Measurements from ENCODE around the gene LRCOL1. TPM values are rescaled to one million over a fixed set of nuclear protein-coding genes. Genes with fewer than 3 reads are reported as not detected.
A peak's percentile ranks its signal among the peaks of the same experiment; 100 is the strongest.

LRCOL1 gene
- total and polyA plus RNA-seq, 2 of the 13 experiments (the other 11 are each of a cell fraction or from before 2014, with no cell fraction given), result not detected

DNA sequence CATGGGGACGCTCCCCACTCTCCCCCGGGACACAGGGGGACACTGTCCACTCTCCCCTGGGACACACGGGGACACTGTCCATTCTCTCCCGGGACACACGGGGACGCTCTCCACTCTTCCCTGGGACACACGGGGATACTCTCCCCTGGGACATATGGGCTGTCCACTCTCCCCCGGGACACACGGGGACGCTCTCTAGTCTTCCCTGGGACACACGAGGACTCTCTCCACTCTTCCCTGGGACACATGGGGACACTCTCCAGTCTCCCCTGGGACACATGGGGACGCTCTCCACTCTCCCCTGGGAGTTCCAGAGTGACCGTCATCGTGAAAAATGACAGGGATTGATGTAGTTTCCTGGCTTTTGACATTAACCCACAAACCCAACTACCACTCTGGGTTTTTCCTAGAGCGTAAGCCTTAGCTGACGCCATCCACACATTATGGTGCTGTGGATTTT lies 5.2 kb upstream of the LRCOL1 start:
- CTCF ChIA-PET (ENCODE audit: low intra/inter-chr PET ratio, low total read pairs), result interaction anchor here (1.1 to 3.2 kb wide), 4 partner anchors 15 to 202 kb away, joined by 3 to 36 read pairs (median 8); no protein-coding TSS in a partner anchor
- in situ Hi-C loops (cut with HindIII; ENCODE audit: extremely low pct_ligation_motif_present, low pct_unique_long_range_greater_than_20kb), result no loop called here
- Histone ChIP-seq H2AFZ (ENCODE audit: low read length) (no peak overlapping the region), H3K9me3 (ENCODE audit: low read length) (peaks cover 31% of the 10 kb centered on the region), H3K27ac (ENCODE audit: extremely low read length, insufficient read depth, low read length) (no peak overlapping the region), H3K27me3 (ENCODE audit: control insufficient read depth in 1 of 2, insufficient read depth in 2 of 2, low read length in 2 of 2) (peaks cover 0 to 9% of the 10 kb centered on the region in 2 experiments; a peak in 4 of 5 replicates), H3K4me2 (ENCODE audit: low read depth, low read length) (no peak overlapping the region), H3K36me3 (replicated peaks in 1 of 2; ENCODE audit: control insufficient read depth in 1 of 2, insufficient read depth in 2 of 2, low read length in 2 of 2) (no peaks in the 10 kb centered on the region), H3K4me1 (ENCODE audit: insufficient read depth, low read length) (no peaks in the 10 kb centered on the region), H3K79me2 (ENCODE audit: insufficient read depth, low read length) (no peaks in the 10 kb centered on the region), H3K9ac (ENCODE audit: insufficient read depth, low read depth, low read length) (no peak overlapping the region), H3K4me3 (replicated peaks in 1 of 3; ENCODE audit: insufficient read depth in 1 of 3, low read depth in 2 of 3, low read length in 3 of 3) (no peak overlapping the region), H4K20me1 (ENCODE audit: insufficient read depth, low read length) (no peaks in the 10 kb centered on the region)
- ATAC-seq (peak; percentile 20), DNase-seq (ENCODE audit: low spot score) (no peak), FAIRE-seq (no peak)
- no TSS peak for BruUV-seq (replicated peaks)
- intact Hi-C loops (cut with micrococcal nuclease; ENCODE audit: unreplicated experiment), result loop anchor here (1.0 kb wide), 2 partner anchors 15 to 200 kb away; no protein-coding TSS in a partner anchor
- WGBS (ENCODE audit: low lambda C conversion rate), result 57% methylated on average over 16 of the region's 16 CpGs
- POLR2A ChIA-PET, result no interaction called here
- TF ChIP-seq, protein P1, sequence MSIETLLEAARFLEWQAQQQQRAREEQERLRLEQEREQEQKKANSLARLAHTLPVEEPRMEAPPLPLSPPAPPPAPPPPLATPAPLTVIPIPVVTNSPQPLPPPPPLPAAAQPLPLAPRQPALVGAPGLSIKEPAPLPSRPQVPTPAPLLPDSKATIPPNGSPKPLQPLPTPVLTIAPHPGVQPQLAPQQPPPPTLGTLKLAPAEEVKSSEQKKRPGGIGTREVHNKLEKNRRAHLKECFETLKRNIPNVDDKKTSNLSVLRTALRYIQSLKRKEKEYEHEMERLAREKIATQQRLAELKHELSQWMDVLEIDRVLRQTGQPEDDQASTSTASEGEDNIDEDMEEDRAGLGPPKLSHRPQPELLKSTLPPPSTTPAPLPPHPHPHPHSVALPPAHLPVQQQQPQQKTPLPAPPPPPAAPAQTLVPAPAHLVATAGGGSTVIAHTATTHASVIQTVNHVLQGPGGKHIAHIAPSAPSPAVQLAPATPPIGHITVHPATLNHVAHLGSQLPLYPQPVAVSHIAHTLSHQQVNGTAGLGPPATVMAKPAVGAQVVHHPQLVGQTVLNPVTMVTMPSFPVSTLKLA (IDR thresholded peaks at IDR 0.05), result peak; percentile 59
- TF ChIP-seq, protein P2, sequence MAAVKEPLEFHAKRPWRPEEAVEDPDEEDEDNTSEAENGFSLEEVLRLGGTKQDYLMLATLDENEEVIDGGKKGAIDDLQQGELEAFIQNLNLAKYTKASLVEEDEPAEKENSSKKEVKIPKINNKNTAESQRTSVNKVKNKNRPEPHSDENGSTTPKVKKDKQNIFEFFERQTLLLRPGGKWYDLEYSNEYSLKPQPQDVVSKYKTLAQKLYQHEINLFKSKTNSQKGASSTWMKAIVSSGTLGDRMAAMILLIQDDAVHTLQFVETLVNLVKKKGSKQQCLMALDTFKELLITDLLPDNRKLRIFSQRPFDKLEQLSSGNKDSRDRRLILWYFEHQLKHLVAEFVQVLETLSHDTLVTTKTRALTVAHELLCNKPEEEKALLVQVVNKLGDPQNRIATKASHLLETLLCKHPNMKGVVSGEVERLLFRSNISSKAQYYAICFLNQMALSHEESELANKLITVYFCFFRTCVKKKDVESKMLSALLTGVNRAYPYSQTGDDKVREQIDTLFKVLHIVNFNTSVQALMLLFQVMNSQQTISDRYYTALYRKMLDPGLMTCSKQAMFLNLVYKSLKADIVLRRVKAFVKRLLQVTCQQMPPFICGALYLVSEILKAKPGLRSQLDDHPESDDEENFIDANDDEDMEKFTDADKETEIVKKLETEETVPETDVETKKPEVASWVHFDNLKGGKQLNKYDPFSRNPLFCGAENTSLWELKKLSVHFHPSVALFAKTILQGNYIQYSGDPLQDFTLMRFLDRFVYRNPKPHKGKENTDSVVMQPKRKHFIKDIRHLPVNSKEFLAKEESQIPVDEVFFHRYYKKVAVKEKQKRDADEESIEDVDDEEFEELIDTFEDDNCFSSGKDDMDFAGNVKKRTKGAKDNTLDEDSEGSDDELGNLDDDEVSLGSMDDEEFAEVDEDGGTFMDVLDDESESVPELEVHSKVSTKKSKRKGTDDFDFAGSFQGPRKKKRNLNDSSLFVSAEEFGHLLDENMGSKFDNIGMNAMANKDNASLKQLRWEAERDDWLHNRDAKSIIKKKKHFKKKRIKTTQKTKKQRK (IDR thresholded peaks at IDR 0.05; ENCODE audit: low read length), result no peak

Data from HepG2 (cell line).